K562 (cell line): ENCODE data around the gene MAGT1. TPM values are rescaled to one million over a fixed set of nuclear protein-coding genes. Genes with fewer than 3 reads are reported as not detected.

ENCODE experiments used
- ATAC-seq: fragments of 200-7000 bp; cut with Tn5 transposase; 3 replicates; pipeline ENCODE4 v1.9.1; 2020; ENCODE audit warnings: moderate library complexity
- BruUV-seq: library from RNA; stranded (reverse); fragments of 400-500 nt; replicated peaks from 2 replicates; lab custom pipeline; 2021; lab: Mats Ljungman, UMichigan
- CTCF ChIA-PET: fragments of 300-600 bp; formaldehyde crosslinking; extraction: SDS; loops from one replicate; lab custom pipeline; 2021; ENCODE audit warnings: low intra/inter-chr PET ratio; lab: Yijun Ruan, JAX
- POLR2A ChIA-PET: fragments of 300-600, 350-650 bp; sonication (Branson Sonifier 250); formaldehyde crosslinking; extraction: SDS; loops from one replicate; lab custom pipeline; 2021; ENCODE audit warnings: antibody characterized with exemption, inconsistent platforms; lab: Yijun Ruan, JAX
- DNase-seq, 4 experiments: peaks; one replicate each; pipeline versions ENCODE4 v3.0.0 to v3.0.0-alpha.2; 2011 to 2018; ENCODE audit warnings: low spot score in 3 of 4, mixed read lengths in 3 of 4; ENCODE audit errors: extremely low read depth in 1 of 4
- FAIRE-seq: peaks from 2 replicates; lab custom pipeline; 2011; peaks lifted over from hg19 to GRCh38; lab: Jason Lieb, UNC
- H2AFZ ChIP-seq: 2 replicates; pipeline ENCODE4 v1.6.0; 2011; ENCODE audit warnings: low read depth, low read length, control low read depth, inconsistent platforms
- H3K27ac ChIP-seq: fragments of 200-600 bp; 3 replicates; pipeline ENCODE4 v1.8.0; 2011; ENCODE audit warnings: low read depth, mild to moderate bottlenecking, control low read depth, inconsistent platforms, low read length, moderate library complexity, mixed read lengths; ENCODE audit errors: extremely low read depth
- H3K27me3 ChIP-seq, 2 experiments: fragments of 300-600 bp in 1 of 2; 2 replicates in 1 of 2; 3 replicates in 1 of 2; pipeline versions ENCODE4 v1.6.0 to v1.8.0; 2011; ENCODE audit warnings: inconsistent platforms in 2 of 2, low read length in 2 of 2, mild to moderate bottlenecking in 1 of 2, mixed read lengths in 1 of 2, moderate library complexity in 1 of 2; ENCODE audit not compliant: control insufficient read depth in 2 of 2, insufficient read depth in 2 of 2
- H3K36me3 ChIP-seq: fragments of 300-600 bp; 3 replicates; pipeline ENCODE4 v1.8.0; 2011; ENCODE audit warnings: mild to moderate bottlenecking, low read length, inconsistent platforms; ENCODE audit not compliant: control insufficient read depth, insufficient read depth
- H3K4me1 ChIP-seq, 2 experiments: fragments of 200-600 bp in 1 of 2; replicated peaks in 1 of 2; 2 replicates in 1 of 2; 3 replicates in 1 of 2; pipeline versions ENCODE4 v1.5.1 to v1.8.0; 2011; ENCODE audit warnings: inconsistent platforms in 2 of 2, low read length in 2 of 2, mild to moderate bottlenecking in 1 of 2, mixed read lengths in 1 of 2, moderate library complexity in 1 of 2; ENCODE audit not compliant: control insufficient read depth in 2 of 2, insufficient read depth in 2 of 2
- H3K4me2 ChIP-seq: 2 replicates; pipeline ENCODE4 v1.6.1; 2011; ENCODE audit warnings: low read length, control low read depth, inconsistent platforms, mixed read lengths; ENCODE audit not compliant: insufficient read depth
- H3K4me3 ChIP-seq: fragments of 200-600 bp; sonication (generic), shearing (Covaris generic); 2 replicates; pipeline ENCODE4 v1.5.1; 2016; ENCODE audit warnings: control low read depth, inconsistent platforms
- H3K79me2 ChIP-seq: fragments of 200-600 bp; 3 replicates; pipeline ENCODE4 v1.8.0; 2011; ENCODE audit warnings: low read length, inconsistent platforms; ENCODE audit not compliant: control insufficient read depth, insufficient read depth
- H3K9ac ChIP-seq, 2 experiments: 2 replicates each; pipeline versions ENCODE4 v1.6.0 to v1.6.1; 2011; ENCODE audit warnings: low read depth in 2 of 2, low read length in 2 of 2, control low read depth in 1 of 2, inconsistent platforms in 1 of 2, mild to moderate bottlenecking in 1 of 2, mixed read lengths in 1 of 2; ENCODE audit not compliant: insufficient read depth in 1 of 2
- H3K9me1 ChIP-seq: one replicate; pipeline ENCODE4 v1.6.0; 2011; ENCODE audit warnings: inconsistent platforms, mild to moderate bottlenecking, low read length, moderate library complexity; ENCODE audit not compliant: control insufficient read depth, insufficient read depth
- H3K9me3 ChIP-seq: replicated peaks from 2 replicates; pipeline ENCODE4 v1.5.1; 2011; ENCODE audit warnings: low read depth, low read length, inconsistent platforms; ENCODE audit not compliant: control insufficient read depth, insufficient read depth
- H4K20me1 ChIP-seq: replicated peaks from 2 replicates; pipeline ENCODE4 v1.6.1; 2011; ENCODE audit warnings: low read length, inconsistent platforms, mixed read lengths; ENCODE audit not compliant: control insufficient read depth, insufficient read depth
- BHLHE40 ChIP-seq: IDR thresholded peaks from 2 replicates; pipeline ENCODE4 v1.6.1; 2011; ENCODE audit warnings: low read length, improper control_type of control experiment
- BMI1 ChIP-seq: fragments of 150-350 bp; IDR thresholded peaks from 2 replicates; pipeline ENCODE4 v1.6.1; 2014; ENCODE audit warnings: low read length
- BRCA1 ChIP-seq, 2 experiments: fragments of 450-650 bp in 1 of 2; sonication (generic) in 1 of 2; formaldehyde crosslinking in 1 of 2; IDR thresholded peaks; 2 replicates each; pipeline versions ENCODE4 v1.5.0 to v1.6.1; 2017 to 2020; ENCODE audit warnings: mild to moderate bottlenecking in 1 of 2, missing genetic modification reagents in 1 of 2
- ELF2 ChIP-seq: fragments of 250-450 bp; sonication (Bioruptor Pico); IDR thresholded peaks from 2 replicates; pipeline ENCODE4 v1.5.0; 2021; ENCODE audit warnings: mild to moderate bottlenecking
- ETV1 ChIP-seq: fragments of 450-650 bp; conservative IDR thresholded peaks from 2 replicates; pipeline ENCODE4 v1.6.1; 2016; ENCODE audit warnings: missing genetic modification characterization, control low read depth, low read depth, missing compliant biosample characterization
- FOXJ3 ChIP-seq: sonication (generic); formaldehyde crosslinking; IDR thresholded peaks from 2 replicates; pipeline ENCODE4 v1.4.0; 2020; ENCODE audit warnings: mild to moderate bottlenecking, missing genetic modification reagents
- GATAD2B ChIP-seq: fragments of 450-650 bp; IDR thresholded peaks from 2 replicates; pipeline ENCODE4 v1.6.1; 2017; ENCODE audit warnings: mild to moderate bottlenecking, borderline replicate concordance
- HNRNPK ChIP-seq: fragments of 200-400 bp; formaldehyde crosslinking; IDR thresholded peaks from one replicate; pipeline ENCODE4 v1.6.1; 2018; ENCODE audit warnings: mild to moderate bottlenecking, low read depth, low read length; ENCODE audit not compliant: poor library complexity, severe bottlenecking
- JUN ChIP-seq, 2 experiments: sonication (generic) in 1 of 2; formaldehyde crosslinking in 1 of 2; IDR thresholded peaks; 2 replicates each; pipeline versions ENCODE4 v1.6.1 to v1.8.0; 2012 to 2022; ENCODE audit warnings: borderline replicate concordance in 2 of 2, mild to moderate bottlenecking in 2 of 2, improper control_type of control experiment in 1 of 2, low read depth in 1 of 2, low read length in 1 of 2, missing genetic modification reagents in 1 of 2
- NCOR1 ChIP-seq: fragments of 450-650 bp; IDR thresholded peaks from 2 replicates; pipeline ENCODE4 v1.6.1; 2016; ENCODE audit warnings: mild to moderate bottlenecking, moderate library complexity
- NFATC3 ChIP-seq: fragments of 450-650 bp; IDR thresholded peaks from 2 replicates; pipeline ENCODE4 v1.6.1; 2017; ENCODE audit warnings: mild to moderate bottlenecking
- POLR2AphosphoS5 ChIP-seq: IDR thresholded peaks from 2 replicates; pipeline ENCODE4 v1.6.1; 2011; ENCODE audit warnings: mild to moderate bottlenecking, low read depth, low read length, moderate library complexity; ENCODE audit not compliant: control insufficient read depth, insufficient read depth
- PTTG1 ChIP-seq: fragments of 450-650 bp; IDR thresholded peaks from 2 replicates; pipeline ENCODE4 v1.6.1; 2016; ENCODE audit warnings: low read depth, mild to moderate bottlenecking, missing genetic modification characterization, missing compliant biosample characterization
- RERE ChIP-seq: sonication (generic); formaldehyde crosslinking; IDR thresholded peaks from 2 replicates; pipeline ENCODE4 v1.8.0; 2023; ENCODE audit warnings: missing genetic modification reagents, mild to moderate bottlenecking, borderline replicate concordance
- ZNF12 ChIP-seq: sonication (generic); formaldehyde crosslinking; IDR thresholded peaks from 2 replicates; pipeline ENCODE4 v1.4.0; 2020; ENCODE audit warnings: mild to moderate bottlenecking, missing genetic modification reagents
- ZNF212 ChIP-seq: fragments of 450-650 bp; formaldehyde crosslinking; IDR thresholded peaks from 2 replicates; pipeline ENCODE4 v1.4.0; 2020; ENCODE audit warnings: mild to moderate bottlenecking
- WGBS: fragments of 100-300 bp; shearing (Covaris generic); methylation state at CpG from one replicate; pipeline ENCODE4 v1.1.6; 2016; ENCODE audit warnings: low coverage, mixed read lengths; ENCODE audit not compliant: insufficient coverage; ENCODE audit errors: missing lambda C conversion rate; 5-methylcytosine and 5-hydroxymethylcytosine counted together
- in situ Hi-C: fragments of 300-500 bp; cut with MboI; formaldehyde crosslinking; loops from 4 replicates; pipeline ENCODE4 v1.15.0; 2018; ENCODE audit warnings: inconsistent platforms, mixed read lengths
- intact Hi-C: fragments of 100-400 bp; cut with micrococcal nuclease; formaldehyde crosslinking; loops from 2 replicates; pipeline ENCODE4 v1.14.2; 2022
- polyA plus RNA-seq, 8 experiments: library from polyadenylated mRNA; depleted of rRNA in 4 of 8; stranded (reverse) in 5 of 8; unstranded in 3 of 8; fragments of >200 nt; fragmentation: Nextera tagmentation in 2 of 8; fragmentation: Illumina TruSeq in 1 of 8; extraction: Ambion mirVana in 2 of 8; extraction: Trizol in 1 of 8; gene quantifications; 2 replicates each; pipeline versions ENCODE4 v1.2.1 to v1.2.3, GENCODE V29; 2011 to 2014; ENCODE audit warnings: inconsistent platforms in 1 of 8, missing spikeins in 1 of 8
- total RNA-seq, 7 experiments: library from RNA; depleted of rRNA in 6 of 7; stranded (reverse); fragments of >200 nt in 6 of 7; fragmentation: Illumina TruSeq in 2 of 7; extraction: Trizol in 2 of 7; gene quantifications; 2 replicates each; pipeline versions ENCODE4 v1.2.1 to v1.2.3, GENCODE V29; 2011 to 2021; ENCODE audit warnings: low replicate concordance in 1 of 7

MAGT1 gene
- total and polyA plus RNA-seq, 9 of the 15 experiments (the other 6 are each of a cell fraction or from before 2014, with no cell fraction given), result 15.5 to 46.2 (median 28.8) TPM

- ChIA-PET POLR2A (interaction anchor here (0.8 kb wide), 1 partner anchor 207 kb away, joined by 3 read pairs; no protein-coding TSS in a partner anchor), CTCF (no interaction called here)
- Histone ChIP-seq H2AFZ (no peak overlapping the region), H3K9me1 (no peaks in the 10 kb centered on the region), H3K4me2 (peak overlapping the region; percentile 86), H3K9me3 (no peaks in the 10 kb centered on the region), H3K36me3 (no peaks in the 10 kb centered on the region; the same call in 2 of the 3 replicates), H3K27me3 (no peaks in the 10 kb centered on the region), H4K20me1 (no peaks in the 10 kb centered on the region), H3K9ac (peak overlapping the region in 1 of 2 experiments; percentile 81; a peak in 3 of 4 replicates), H3K27ac (no peak overlapping the region; the same call in 2 of the 3 replicates), H3K4me1 (peaks cover 1 to 3% of the 10 kb centered on the region in 2 experiments; a peak in 2 of 5 replicates), H3K79me2 (peaks cover 49% of the 10 kb centered on the region), H3K4me3 (peak overlapping the region; percentile 63)
- FAIRE-seq (no peak), DNase-seq (no peak), ATAC-seq (no peak)
- intact Hi-C loops (loop anchor here (10.0 kb wide), 1 partner anchor 449 kb away; the partner anchor contains the start of gene FGF16), in situ Hi-C loops (no loop called here)
- no peak for TF ChIP-seq NFATC3
- TF ChIP-seq RERE (CRISPR knock-in tag), result no peak
- no peak for TF ChIP-seq GATAD2B
- no peak for TF ChIP-seq BHLHE40
- no peak for TF ChIP-seq FOXJ3
- TF ChIP-seq BMI1, result no peak
- TF ChIP-seq ZNF12 (CRISPR knock-in tag), result no peak
- TF ChIP-seq ZNF212 (CRISPR knock-in tag), result no peak
- TF ChIP-seq JUN (IDR thresholded peaks at IDR 0.05; ENCODE audit: borderline replicate concordance, low read depth, low read length), result no peak
- TF ChIP-seq JUN (CRISPR knock-in tag; IDR thresholded peaks at IDR 0.05; ENCODE audit: borderline replicate concordance), result no peak
- TF ChIP-seq POLR2AphosphoS5, result no peak
- TF ChIP-seq NCOR1, result no peak
- TF ChIP-seq PTTG1 (tag), result no peak
- no peak for TF ChIP-seq ETV1 (tag)
- no peak for TF ChIP-seq HNRNPK
- no peak for TF ChIP-seq ELF2 (CRISPR knock-in tag)
- no peak for TF ChIP-seq BRCA1 (IDR thresholded peaks at IDR 0.05)
- TF ChIP-seq BRCA1 (CRISPR knock-in tag; IDR thresholded peaks at IDR 0.05), result no peak
- no TSS peak for BruUV-seq
- WGBS, result 2% methylated on average over 7 of the region's 10 CpGs
Observed at GRCh38 chrX:77893713-77894112, 1.5 kb downstream of the MAGT1 start.
